ENCODE measurements around the gene KDM5C.
A peak's percentile ranks its signal among the peaks of the same experiment; 100 is the strongest.

The KDM5C gene

DNA sequence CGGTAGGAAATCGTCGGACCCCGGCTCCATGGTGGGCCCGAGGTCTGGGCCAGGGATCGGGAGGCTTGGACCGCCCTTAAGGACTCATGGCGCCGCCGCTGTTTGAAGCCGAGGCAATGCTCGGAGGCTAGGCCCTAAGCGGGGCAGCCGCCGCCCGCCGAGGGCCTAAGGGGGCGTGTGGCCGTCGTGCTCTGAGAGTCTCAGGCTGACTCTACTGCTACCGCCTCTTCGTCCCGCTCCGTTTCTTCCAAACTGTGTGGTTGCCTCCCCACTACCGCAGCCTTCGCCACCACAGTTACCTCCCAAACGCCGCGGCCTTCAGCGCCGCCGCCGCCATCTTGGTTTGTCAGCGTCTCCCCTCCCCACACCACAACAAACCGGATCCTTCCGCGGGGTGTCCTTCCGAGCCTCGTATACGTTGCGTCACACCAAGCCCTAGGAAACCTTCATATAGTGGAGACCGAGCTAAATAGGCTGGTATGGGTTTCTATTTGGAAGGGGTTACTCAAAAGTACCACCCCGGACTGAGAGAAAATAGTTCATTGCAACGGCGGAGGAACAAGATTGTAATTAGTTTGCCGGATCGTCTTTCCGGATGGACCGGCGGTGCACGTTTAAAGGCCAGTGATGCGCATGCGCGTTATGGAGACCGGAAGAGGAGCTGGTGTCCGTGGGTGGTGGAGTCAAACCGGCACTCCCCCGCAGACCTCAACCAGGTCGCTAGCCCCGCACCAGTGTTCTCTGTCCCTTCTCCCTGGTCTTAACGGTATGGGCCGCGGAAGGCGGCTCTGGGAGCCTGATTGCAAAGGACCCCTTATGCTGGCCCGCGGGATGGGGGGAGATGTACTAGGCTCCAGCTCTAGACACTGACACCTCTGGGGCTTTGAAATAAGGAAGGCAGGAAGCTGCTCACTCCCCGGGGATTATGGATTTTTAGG, at the start of gene KDM5C:
Gene KDM5C, minus strand, starts transcription at position 348 of the 938 bp plus-strand sequence. Its CDS starts 318 bp downstream, at position 30.
- DNase-seq (ENCODE audit: low spot score): peak; percentile 95

DNA sequence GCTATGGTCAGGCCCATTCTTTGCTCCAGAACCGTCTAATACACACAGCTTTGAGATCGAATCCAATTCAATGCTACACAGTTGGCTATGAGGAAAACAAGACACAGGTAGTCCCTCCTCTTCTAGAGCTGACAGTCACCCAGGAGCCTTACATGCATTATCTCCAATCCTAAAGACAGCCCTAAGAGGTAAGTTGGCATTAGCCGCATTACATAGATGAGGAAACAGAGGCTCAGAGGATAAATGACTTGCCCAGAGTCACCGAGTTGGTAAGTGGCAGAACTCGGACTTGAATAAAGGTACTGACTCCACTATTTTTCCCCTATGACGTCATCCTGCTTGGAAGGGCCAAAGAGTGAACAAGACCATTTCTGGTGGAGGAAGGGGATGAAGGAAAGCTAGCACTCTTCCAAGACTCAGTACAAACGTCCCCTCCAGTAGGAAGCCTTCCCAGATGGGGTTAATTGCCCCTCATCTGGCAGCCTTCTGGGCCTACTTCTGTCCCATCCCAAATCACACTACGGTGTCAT, 47.9 kb upstream of the KDM5C start:
- no peak for DNase-seq (ENCODE audit: low spot score)

DNA sequence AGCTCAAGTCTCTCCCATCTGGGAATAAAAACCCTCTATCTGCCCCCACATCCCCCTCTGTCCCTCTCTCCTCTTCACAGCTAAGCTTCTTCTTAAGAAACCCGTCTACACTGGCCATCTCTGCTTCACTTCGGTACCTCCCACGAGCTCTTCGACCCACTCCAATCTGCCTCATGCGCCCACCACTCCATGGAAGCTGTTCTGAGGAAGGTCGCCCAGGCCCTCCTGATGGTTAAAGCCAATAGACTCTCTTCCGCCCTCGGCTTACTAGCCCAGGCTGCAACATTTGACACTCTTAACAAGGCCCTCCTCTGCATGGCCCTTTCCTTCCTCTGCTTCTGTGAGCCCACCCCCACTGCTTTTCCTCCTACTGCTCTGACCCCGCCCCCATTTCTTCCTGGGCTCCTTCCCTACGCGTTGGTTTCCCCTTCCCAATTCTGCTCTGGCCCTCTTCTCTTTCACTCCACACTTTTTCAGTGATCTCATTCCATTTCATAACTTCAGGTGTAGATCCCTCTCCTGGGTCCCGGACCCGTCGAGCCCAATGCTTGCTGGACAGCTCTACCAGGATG, 44.6 kb upstream of the KDM5C start:
- DNase-seq (ENCODE audit: low spot score): no peak

DNA sequence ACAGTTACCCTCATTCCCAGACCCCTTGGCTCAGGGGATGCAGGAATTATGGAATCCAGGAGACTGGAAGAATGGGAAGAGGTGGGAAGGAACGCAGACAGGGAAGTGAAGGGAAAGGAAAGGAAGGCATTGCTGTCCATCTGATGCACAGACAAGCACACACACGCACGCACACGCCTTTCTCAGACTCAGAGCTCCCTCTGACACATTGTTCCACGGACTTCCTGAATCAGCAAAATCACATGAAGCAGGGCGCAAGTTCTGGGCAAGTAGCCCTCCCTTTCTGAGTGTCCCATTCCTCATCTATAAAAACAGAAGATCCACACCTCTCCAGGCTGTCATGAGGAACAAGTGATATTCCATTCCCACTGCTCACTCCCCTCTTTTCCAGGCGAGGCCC, 43.2 kb upstream of the KDM5C start:
- DNase-seq (ENCODE audit: low spot score): no peak

DNA sequence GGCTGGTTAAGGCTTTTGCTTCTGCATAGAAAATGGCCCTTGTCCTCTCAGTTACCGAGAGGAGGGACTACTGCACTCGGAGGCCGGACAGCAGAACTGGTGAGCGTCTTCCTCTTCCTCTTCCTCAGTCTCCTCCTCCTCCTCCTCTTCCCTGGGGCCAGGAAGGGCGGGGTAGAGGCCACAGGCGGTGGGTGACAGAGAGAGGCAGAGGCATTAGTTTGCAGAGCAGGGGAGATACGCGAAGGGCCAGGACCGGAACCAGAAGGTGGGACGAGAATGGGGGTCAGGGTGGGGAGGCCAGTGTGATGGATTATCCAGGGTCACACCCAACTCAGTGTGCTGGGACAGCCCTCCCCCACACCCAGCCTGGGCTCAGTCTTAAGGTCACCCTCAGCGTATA, 41.9 kb upstream of the KDM5C start:
- DNase-seq (ENCODE audit: low spot score): no peak

GRCh38 chrX:53265771-53266574, 41.0 kb upstream of the KDM5C start:
- DNase-seq (ENCODE audit: low spot score): peak; percentile 38

- DNase-seq (ENCODE audit: low spot score): peak; percentile 48
Observed at GRCh38 chrX:53263597-53264094, 38.6 kb upstream of the KDM5C start.

- peak; percentile 78 for DNase-seq (ENCODE audit: low spot score)
Observed at GRCh38 chrX:53262918-53263394, 37.9 kb upstream of the KDM5C start.

- DNase-seq (ENCODE audit: low spot score): no peak
Observed at GRCh38 chrX:53262189-53262917, 37.3 kb upstream of the KDM5C start.

DNA sequence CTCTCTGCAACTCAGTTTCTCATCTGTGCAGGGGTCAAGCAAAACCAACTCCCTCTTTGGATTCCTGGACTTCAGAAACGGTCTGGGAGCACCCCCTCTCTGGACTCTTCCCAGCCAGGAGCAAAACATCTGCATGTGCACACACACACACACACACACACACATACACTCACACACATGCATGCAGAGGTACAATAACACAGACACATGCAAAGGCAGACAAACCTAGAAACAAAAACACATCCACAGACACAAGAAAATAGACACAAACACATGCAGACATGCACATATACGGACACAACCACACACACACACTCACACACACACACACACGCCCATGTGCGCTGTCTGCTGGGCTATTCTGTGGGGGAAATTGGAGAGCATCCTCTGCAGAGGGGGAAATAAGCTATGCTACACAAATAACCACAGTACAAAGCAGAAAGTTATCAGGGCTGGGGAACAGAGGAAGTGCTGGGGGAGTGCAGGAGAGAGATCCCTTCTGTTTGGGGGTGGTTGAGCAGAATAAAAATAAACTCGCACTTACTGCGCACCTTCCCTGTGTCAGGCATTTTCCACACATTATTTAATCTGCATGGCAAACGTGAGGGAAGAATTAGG, 36.5 kb upstream of the KDM5C start:
- DNase-seq (ENCODE audit: low spot score): no peak

- no peak for DNase-seq (ENCODE audit: low spot score)
Observed at GRCh38 chrX:53260836-53261235, 35.8 kb upstream of the KDM5C start.

- DNase-seq (ENCODE audit: low spot score): no peak
Observed at GRCh38 chrX:53257670-53258423, 32.8 kb upstream of the KDM5C start.

GRCh38 chrX:53257166-53257565, 32.2 kb upstream of the KDM5C start:
- DNase-seq (ENCODE audit: low spot score): no peak

DNA sequence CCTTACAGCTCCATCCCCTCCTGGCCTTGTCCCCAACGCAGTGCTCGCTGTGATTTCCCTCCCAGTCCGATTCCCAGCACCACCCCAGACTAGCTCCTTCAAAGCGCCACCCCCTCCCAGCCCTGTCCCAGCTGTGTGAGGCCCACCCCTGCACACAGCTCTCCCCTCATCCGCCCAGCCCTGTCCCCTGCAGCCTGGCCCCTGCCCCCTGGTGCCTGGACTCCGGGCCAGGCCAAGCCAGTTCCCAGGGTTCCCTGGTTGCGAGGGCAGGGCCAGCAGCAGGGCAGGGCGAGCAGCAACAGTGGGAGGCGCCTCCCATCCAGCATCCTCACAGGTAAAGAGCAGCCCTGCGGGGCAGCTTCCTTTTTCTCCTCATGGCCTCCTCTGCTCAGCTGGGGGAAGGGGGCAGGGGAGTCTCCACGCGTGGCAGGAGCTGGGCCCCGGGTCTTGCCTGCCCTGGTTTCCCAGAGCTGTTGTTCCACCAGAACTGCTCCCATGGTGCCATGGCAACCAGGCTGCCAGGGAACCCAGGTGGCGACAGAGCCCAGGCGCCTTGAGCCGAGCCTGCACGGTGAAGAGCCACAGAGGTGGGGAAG, 31.5 kb upstream of the KDM5C start:
- no peak for DNase-seq (ENCODE audit: low spot score)

- DNase-seq (ENCODE audit: low spot score): no peak
Observed at GRCh38 chrX:53255738-53256191, 30.8 kb upstream of the KDM5C start.

- DNase-seq (ENCODE audit: low spot score): no peak
Observed at GRCh38 chrX:53254570-53255461, 29.8 kb upstream of the KDM5C start.

DNA sequence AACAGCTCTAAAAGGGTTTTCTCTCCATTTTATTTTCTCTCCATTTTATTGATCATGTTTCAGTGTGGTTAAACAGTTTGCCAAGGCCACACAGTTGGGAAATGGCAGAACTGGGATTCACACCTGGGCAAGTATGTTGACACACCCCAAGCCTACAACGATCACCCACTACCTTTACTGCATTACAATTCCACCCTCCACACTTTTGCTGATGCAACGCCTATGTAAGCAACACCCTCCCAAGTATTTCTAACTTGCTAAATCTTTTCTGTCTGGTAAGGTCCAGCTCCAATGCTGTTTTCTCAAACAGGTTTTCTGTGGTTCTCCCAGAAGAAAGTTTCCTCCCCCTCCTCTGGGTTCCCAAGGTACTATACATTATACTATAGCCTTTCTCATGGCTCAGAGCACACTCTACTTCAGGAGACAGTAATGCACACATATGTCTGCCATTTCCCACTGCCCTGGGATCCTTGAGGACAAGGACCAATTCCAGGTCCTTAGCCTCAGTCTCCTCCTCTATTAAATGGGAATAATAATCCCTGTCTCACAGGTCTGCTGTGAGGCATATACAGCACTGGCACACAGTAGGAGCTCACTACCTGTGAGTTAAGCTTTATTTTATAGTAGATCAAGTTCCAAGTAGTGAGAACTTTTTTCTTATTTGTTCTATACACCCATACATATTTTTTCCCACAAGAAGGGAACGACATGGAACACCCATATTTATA, 28.4 kb upstream of the KDM5C start:
- no peak for DNase-seq (ENCODE audit: low spot score)

DNA sequence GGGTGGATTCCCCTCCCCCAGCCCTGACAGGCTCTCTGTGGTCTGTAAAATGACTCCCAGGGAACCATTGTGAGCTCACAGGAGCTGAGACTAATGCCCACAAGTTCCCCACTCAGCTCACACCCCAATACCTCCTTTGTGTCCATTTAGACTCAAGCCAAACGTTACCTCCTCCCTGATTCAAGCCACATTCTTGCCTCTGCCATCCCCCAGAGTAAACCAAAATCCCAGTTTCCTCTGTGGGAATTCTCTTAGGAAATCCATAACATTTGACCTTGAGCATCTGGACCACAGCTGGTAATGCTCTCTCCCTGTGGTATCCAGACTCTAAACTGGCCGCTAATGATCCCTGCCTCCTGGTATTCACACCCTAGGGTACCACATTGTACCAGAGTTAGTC, 26.3 kb upstream of the KDM5C start:
- peak; percentile 38 for DNase-seq (ENCODE audit: low spot score)
